Esophagus squamous epithelium (tissue), 4 donors: ENCODE results near the gene PPY.

Experiments
- CTCF ChIP-seq, 6 experiments: fragments of 450-650 bp in 4 of 6; fragments of 200-600 bp in 2 of 6; sonication (generic) in 2 of 6; IDR thresholded peaks; one replicate each; pipeline ENCODE4 v1.5.1; 2016 to 2019; ENCODE audit warnings: antibody characterized with exemption in 6 of 6, mild to moderate bottlenecking in 4 of 6, moderate library complexity in 4 of 6
- POLR2A ChIP-seq, 4 donors: fragments of 450-650 bp; IDR thresholded peaks; one replicate each; pipeline ENCODE4 v1.6.1; 2017; ENCODE audit warnings: antibody characterized with exemption in 4 of 4, mild to moderate bottlenecking in 4 of 4, moderate library complexity in 3 of 4

GRCh38 chr17:43916385-43916784 is 25.9 kb downstream of the PPY start:
- no peak for TF ChIP-seq CTCF (IDR thresholded peaks at IDR 0.05)
- no peak for TF ChIP-seq POLR2A (IDR thresholded peaks at IDR 0.05)
